Choroid plexus epithelial cell (primary cell): ENCODE results near the gene ZNF692.
"Not testable (repeated sequence)": the region's sequence is repeated elsewhere in the genome, so short reads cannot be mapped to it uniquely, and the experiment has no call there.

Experiments used
- DNase-seq: peaks from one replicate; pipeline ENCODE4 v3.0.0-alpha.2; 2010; ENCODE audit warnings: low read depth
- H3K4me3 ChIP-seq: 2 replicates; pipeline ENCODE4 v1.5.1; 2011; ENCODE audit warnings: low read depth, mild to moderate bottlenecking, control low read depth, low read length, moderate library complexity
- CTCF ChIP-seq: conservative IDR thresholded peaks from 2 replicates; pipeline ENCODE4 v1.5.1; 2011; ENCODE audit warnings: low read depth, mild to moderate bottlenecking, control low read depth, inconsistent platforms, low read length, moderate library complexity

ZNF692 gene

GRCh38 chr1:248837045-248837780 lies 21.7 kb downstream of the ZNF692 start:
- TF ChIP-seq CTCF = no peak
- no peak for DNase-seq
- peak overlapping the region; percentile 72 for H3K4me3 ChIP-seq

GRCh38 chr1:248834343-248834940 lies 24.4 kb downstream of the ZNF692 start:
- DNase-seq = no peak

GRCh38 chr1:248831842-248832241 lies 27.0 kb downstream of the ZNF692 start:
- TF ChIP-seq CTCF = no peak
- DNase-seq = no peak
- no peak overlapping the region for H3K4me3 ChIP-seq

More at GRCh38 chr1:248834343-248834940, 24.4 kb downstream of the ZNF692 start:
- H3K4me3 ChIP-seq = no peak overlapping the region
- no peak for TF ChIP-seq CTCF

- not testable (repeated sequence) for H3K4me3 ChIP-seq, DNase-seq
Observed at GRCh38 chr1:248830718-248831017, 28.2 kb downstream of the ZNF692 start.

GRCh38 chr1:248828845-248829244 lies 30.0 kb downstream of the ZNF692 start:
- H3K4me3 ChIP-seq = no peak overlapping the region
- no peak for TF ChIP-seq CTCF
- DNase-seq = peak; percentile 88

GRCh38 chr1:248825909-248826760 lies 32.8 kb downstream of the ZNF692 start, which contains the start of gene SH3BP5L:
Gene SH3BP5L (minus strand): TSS chr1:248825915. CDS start chr1:248824935, 980 bp downstream.
- H3K4me3 ChIP-seq = peak within 1 kb of the TSS; percentile 97
- peak; percentile 73 for TF ChIP-seq CTCF
- peak; percentile 98 for DNase-seq

GRCh38 chr1:248825573-248825908 lies 33.3 kb downstream of the ZNF692 start:
- H3K4me3 ChIP-seq = peak overlapping the region; percentile 97
- DNase-seq = no peak
- TF ChIP-seq CTCF = no peak
